ENCODE results near the gene ADGRG2. TPM values are rescaled to one million over a fixed set of nuclear protein-coding genes. Genes with fewer than 3 reads are reported as not detected.
A peak's percentile ranks its signal among the peaks of the same experiment; 100 is the strongest.

Gene ADGRG2
- total RNA-seq, 2 donors from 2014 or later: 5.2 to 6.0 TPM

GRCh38 chrX:19059067-19059466 is 63.2 kb downstream of the ADGRG2 start:
- Histone ChIP-seq H3K27me3 (replicated peaks; ENCODE audit: insufficient read depth) (no peaks in the 10 kb centered on the region), H3K4me1 (replicated peaks) (no peaks in the 10 kb centered on the region), H3K27ac (no peak overlapping the region), H3K36me3 (no peaks in the 10 kb centered on the region), H3K4me3 (no peak overlapping the region), H3K9me3 (no peaks in the 10 kb centered on the region)
- intact Hi-C loops (cut with DNase I): no loop called here
- WGBS: 78% methylated on average over 6 of the region's 6 CpGs
- TF ChIP-seq POLR2A (IDR thresholded peaks at IDR 0.05) (no peak), POLR2AphosphoS5 (IDR thresholded peaks at IDR 0.05) (no peak), CTCF (IDR thresholded peaks at IDR 0.05) (no peak)
- no peak for DNase-seq (ENCODE audit: low spot score)

GRCh38 chrX:19057856-19058255 is 64.4 kb downstream of the ADGRG2 start:
- Histone ChIP-seq H3K36me3 (no peaks in the 10 kb centered on the region), H3K27me3 (replicated peaks; ENCODE audit: insufficient read depth) (no peaks in the 10 kb centered on the region), H3K4me1 (replicated peaks) (no peaks in the 10 kb centered on the region), H3K27ac (no peak overlapping the region), H3K9me3 (no peaks in the 10 kb centered on the region), H3K4me3 (no peak overlapping the region)
- TF ChIP-seq POLR2A (IDR thresholded peaks at IDR 0.05) (no peak), CTCF (IDR thresholded peaks at IDR 0.05) (no peak), POLR2AphosphoS5 (IDR thresholded peaks at IDR 0.05) (no peak)
- intact Hi-C loops (cut with DNase I): no loop called here
- no peak for DNase-seq (ENCODE audit: low spot score)
- WGBS: 65% methylated on average over 2 of the region's 2 CpGs

GRCh38 chrX:19049110-19049509 is 73.2 kb downstream of the ADGRG2 start:
- intact Hi-C loops (cut with DNase I): no loop called here
- Histone ChIP-seq H3K9me3 (no peaks in the 10 kb centered on the region), H3K27ac (no peak overlapping the region), H3K27me3 (replicated peaks; ENCODE audit: insufficient read depth) (no peaks in the 10 kb centered on the region), H3K4me3 (no peak overlapping the region), H3K4me1 (replicated peaks) (no peaks in the 10 kb centered on the region), H3K36me3 (no peaks in the 10 kb centered on the region)
- DNase-seq (ENCODE audit: low spot score): no peak
- WGBS: 81% methylated on average over 5 of the region's 5 CpGs
- TF ChIP-seq CTCF (IDR thresholded peaks at IDR 0.05): no peak
- no peak for TF ChIP-seq POLR2AphosphoS5 (IDR thresholded peaks at IDR 0.05)
- TF ChIP-seq POLR2A (IDR thresholded peaks at IDR 0.05): no peak

GRCh38 chrX:19046343-19047215 is 75.7 kb downstream of the ADGRG2 start:
- no peaks in the 10 kb centered on the region for H3K36me3 ChIP-seq
- H3K4me3 ChIP-seq: no peak overlapping the region
- H3K4me1 ChIP-seq (replicated peaks): no peaks in the 10 kb centered on the region
- no peak overlapping the region for H3K27ac ChIP-seq
- no peak for DNase-seq (ENCODE audit: low spot score)
- no peak for TF ChIP-seq POLR2AphosphoS5 (IDR thresholded peaks at IDR 0.05)
- no peaks in the 10 kb centered on the region for H3K27me3 ChIP-seq (replicated peaks; ENCODE audit: insufficient read depth)
- 77% methylated on average over 8 of the region's 8 CpGs for WGBS
- no peaks in the 10 kb centered on the region for H3K9me3 ChIP-seq
- intact Hi-C loops (cut with DNase I): no loop called here

GRCh38 chrX:19040373-19040772 is 81.9 kb downstream of the ADGRG2 start:
- Histone ChIP-seq H3K27ac (no peak overlapping the region), H3K27me3 (replicated peaks; ENCODE audit: insufficient read depth) (no peaks in the 10 kb centered on the region), H3K4me1 (replicated peaks) (no peaks in the 10 kb centered on the region), H3K9me3 (no peaks in the 10 kb centered on the region), H3K36me3 (no peaks in the 10 kb centered on the region), H3K4me3 (no peak overlapping the region)
- no peak for DNase-seq (ENCODE audit: low spot score)
- WGBS: 35% methylated on average over 3 of the region's 3 CpGs
- intact Hi-C loops (cut with DNase I): no loop called here
- no peak for TF ChIP-seq POLR2AphosphoS5 (IDR thresholded peaks at IDR 0.05)
- TF ChIP-seq POLR2A (IDR thresholded peaks at IDR 0.05): no peak
- TF ChIP-seq CTCF (IDR thresholded peaks at IDR 0.05): peak in 2 of 4 experiments; percentile 10 to 15
